SK-N-SH (cell line): ENCODE results near the gene CACNA2D3. TPM values are rescaled to one million over a fixed set of nuclear protein-coding genes. Genes with fewer than 3 reads are reported as not detected.

Source experiments
- CTCF ChIA-PET: fragments of 300-600, 350-600 bp; formaldehyde crosslinking; extraction: SDS; loops from one replicate; lab custom pipeline; 2021; lab: Yijun Ruan, JAX
- POLR2A ChIA-PET: fragments of 350-600 bp; sonication (Branson Sonifier 250); formaldehyde crosslinking; extraction: SDS; loops from one replicate; lab custom pipeline; 2020; ENCODE audit warnings: antibody characterized with exemption, inconsistent platforms; lab: Yijun Ruan, JAX
- DNase-seq: peaks from one replicate; pipeline ENCODE4 v3.0.0; 2012
- H2AFZ ChIP-seq: fragments of 200-600 bp; sonication (generic); 2 replicates; pipeline ENCODE4 v1.8.1; 2016; ENCODE audit warnings: antibody characterized with exemption, mild to moderate bottlenecking, low read depth
- H3F3A ChIP-seq: fragments of 200-600 bp; sonication (generic); replicated peaks from 2 replicates; pipeline ENCODE3; 2016; ENCODE audit warnings: antibody characterized with exemption, mild to moderate bottlenecking; ENCODE audit not compliant: insufficient read depth
- H3K27ac ChIP-seq, 2 experiments: fragments of 200-500 bp in 1 of 2; fragments of 200-600 bp in 1 of 2; sonication (Bioruptor generic) in 1 of 2; sonication (generic), shearing (Covaris generic) in 1 of 2; 2 replicates each; pipeline versions ENCODE4 v1.5.1 to v1.6.1; 2014 to 2016; ENCODE audit warnings: low read depth in 2 of 2, inconsistent platforms in 1 of 2, low read length in 1 of 2, mild to moderate bottlenecking in 1 of 2, mixed read lengths in 1 of 2
- H3K27me3 ChIP-seq: fragments of 200-600 bp; sonication (generic), shearing (Covaris generic); 2 replicates; pipeline ENCODE4 v1.6.1; 2016; ENCODE audit warnings: mixed run types; ENCODE audit not compliant: insufficient read depth
- H3K36me3 ChIP-seq, 2 experiments: fragments of 200-500 bp in 1 of 2; fragments of 200-600 bp in 1 of 2; sonication (Bioruptor generic) in 1 of 2; sonication (generic) in 1 of 2; replicated peaks in 1 of 2; 2 replicates each; pipeline versions ENCODE3 to v1.5.1; 2014 to 2016; ENCODE audit warnings: low read length in 1 of 2, mild to moderate bottlenecking in 1 of 2; ENCODE audit not compliant: insufficient read depth in 2 of 2, control insufficient read depth in 1 of 2
- H3K4me1 ChIP-seq, 2 experiments: fragments of 200-500 bp in 1 of 2; fragments of 200-600 bp in 1 of 2; sonication (Bioruptor generic) in 1 of 2; sonication (generic), shearing (Covaris generic) in 1 of 2; 2 replicates each; pipeline versions ENCODE4 v1.5.1 to v1.6.1; 2014 to 2016; ENCODE audit warnings: low read depth in 1 of 2, low read length in 1 of 2, mixed run types in 1 of 2; ENCODE audit not compliant: insufficient read depth in 2 of 2, control insufficient read depth in 1 of 2
- H3K4me2 ChIP-seq: fragments of 200-600 bp; sonication (generic), shearing (Covaris generic); 2 replicates; pipeline ENCODE4 v1.6.1; 2017; ENCODE audit warnings: mixed run types
- H3K4me3 ChIP-seq, 2 experiments: fragments of 200-500 bp in 1 of 2; fragments of 200-600 bp in 1 of 2; sonication (Bioruptor generic) in 1 of 2; sonication (generic), shearing (Covaris generic) in 1 of 2; 2 replicates each; pipeline versions ENCODE4 v1.5.1 to v1.8.1; 2014 to 2016; ENCODE audit warnings: low read depth in 2 of 2, inconsistent platforms in 1 of 2, low read length in 1 of 2, mild to moderate bottlenecking in 1 of 2, mixed read lengths in 1 of 2, moderate library complexity in 1 of 2
- H3K79me2 ChIP-seq: fragments of 200-600 bp; sonication (generic); 2 replicates; pipeline ENCODE4 v1.8.1; 2017; ENCODE audit warnings: mild to moderate bottlenecking; ENCODE audit not compliant: insufficient read depth
- H3K9ac ChIP-seq: fragments of 200-600 bp; sonication (generic); 2 replicates; pipeline ENCODE4 v1.6.1; 2017; ENCODE audit warnings: mixed run types
- H3K9me2 ChIP-seq: fragments of 200-600 bp; sonication (generic); 2 replicates; pipeline ENCODE4 v1.6.1; 2017; ENCODE audit warnings: mixed run types
- H3K9me3 ChIP-seq: fragments of 200-600 bp; sonication (generic); 2 replicates; pipeline ENCODE4 v1.6.1; 2017; ENCODE audit warnings: mixed run types, mild to moderate bottlenecking, moderate library complexity
- H4K20me1 ChIP-seq: fragments of 200-600 bp; sonication (generic); 2 replicates; pipeline ENCODE4 v1.6.1; 2017; ENCODE audit warnings: mild to moderate bottlenecking, mixed run types; ENCODE audit not compliant: insufficient read depth
- CHD2 ChIP-seq: fragments of 150-350 bp; IDR thresholded peaks from 2 replicates; pipeline ENCODE4 v1.6.1; 2018; ENCODE audit warnings: low read length; ENCODE audit not compliant: partially characterized antibody
- ELF1 ChIP-seq: IDR thresholded peaks from 2 replicates; pipeline ENCODE4 v1.4.0; 2012
- EP300 ChIP-seq, 2 experiments: IDR thresholded peaks; 2 replicates each; pipeline versions ENCODE4 v1.4.0 to v1.6.1; 2012; ENCODE audit warnings: borderline replicate concordance in 1 of 2, low read depth in 1 of 2, low read length in 1 of 2
- EZH2phosphoT487 ChIP-seq: fragments of 200-600 bp; sonication (generic); IDR thresholded peaks from 2 replicates; pipeline ENCODE4 v1.6.1; 2017; ENCODE audit warnings: low read depth, mixed run types, mild to moderate bottlenecking, antibody characterized with exemption, moderate library complexity, borderline replicate concordance
- FOSL2 ChIP-seq: IDR thresholded peaks from 2 replicates; pipeline ENCODE4 v1.4.0; 2012; ENCODE audit warnings: low read depth, mild to moderate bottlenecking, moderate library complexity, borderline replicate concordance
- FOXJ3 ChIP-seq: sonication (generic); formaldehyde crosslinking; IDR thresholded peaks from 2 replicates; pipeline ENCODE4 v1.5.1; 2020; ENCODE audit warnings: mild to moderate bottlenecking, missing genetic modification reagents
- FOXM1 ChIP-seq: IDR thresholded peaks from 2 replicates; pipeline ENCODE4 v1.4.0; 2012; ENCODE audit warnings: low read depth, mild to moderate bottlenecking
- GATA2 ChIP-seq: sonication (generic); formaldehyde crosslinking; IDR thresholded peaks from 2 replicates; pipeline ENCODE4 v1.5.0; 2020; ENCODE audit warnings: mild to moderate bottlenecking, missing genetic modification reagents
- JUND ChIP-seq: IDR thresholded peaks from 2 replicates; pipeline ENCODE4 v1.4.0; 2012
- MEF2A ChIP-seq: IDR thresholded peaks from 2 replicates; pipeline ENCODE4 v1.4.0; 2012; ENCODE audit warnings: low read depth, borderline replicate concordance
- MXI1 ChIP-seq: IDR thresholded peaks from 2 replicates; pipeline ENCODE4 v1.6.1; 2012; ENCODE audit warnings: mild to moderate bottlenecking, low read depth, low read length, improper control_type of control experiment
- PBX3 ChIP-seq: IDR thresholded peaks from 2 replicates; pipeline ENCODE4; 2012
- POLR2AphosphoS5 ChIP-seq: IDR thresholded peaks from 2 replicates; pipeline ENCODE4 v1.6.1; 2012; ENCODE audit warnings: low read depth, low read length
- RAD21 ChIP-seq: IDR thresholded peaks from 2 replicates; pipeline ENCODE4 v1.6.1; 2012; ENCODE audit warnings: mild to moderate bottlenecking, low read length
- RFX5 ChIP-seq: IDR thresholded peaks from 2 replicates; pipeline ENCODE4 v1.6.1; 2012; ENCODE audit warnings: mild to moderate bottlenecking, improper control_type of control experiment, low read length
- SIN3A ChIP-seq: IDR thresholded peaks from 2 replicates; pipeline ENCODE4 v1.6.1; 2012; ENCODE audit warnings: low read depth, mild to moderate bottlenecking, low read length, moderate library complexity, borderline replicate concordance
- SMC3 ChIP-seq: IDR thresholded peaks from 2 replicates; pipeline ENCODE4 v1.6.1; 2012; ENCODE audit warnings: low read depth, low read length, improper control_type of control experiment
- TCF12 ChIP-seq: IDR thresholded peaks from 2 replicates; pipeline ENCODE4 v1.4.0; 2012
- WGBS: methylation state at CpG from one replicate; pipeline ENCODE4 v1.1.6; 2017; ENCODE audit warnings: low lambda C conversion rate; 5-methylcytosine and 5-hydroxymethylcytosine counted together
- polyA plus RNA-seq, 3 experiments: library from polyadenylated mRNA; depleted of rRNA; stranded (reverse); fragments of >200 nt; gene quantifications; 2 replicates each; pipeline ENCODE4 v1.2.3, GENCODE V29; 2012

Gene CACNA2D3
- polyA plus RNA-seq, 1 of the 3 experiments (the other 2 are of a cell fraction) = 0.15 TPM

- Histone ChIP-seq H3K4me2 (no peak overlapping the region), H3K36me3 (no peaks in the 10 kb centered on the region), H3K4me3 (no peak overlapping the region), H3K27me3 (no peaks in the 10 kb centered on the region; the same call in 1 of the 2 replicates), H4K20me1 (no peaks in the 10 kb centered on the region), H3K9me2 (no peaks in the 10 kb centered on the region), H2AFZ (no peak overlapping the region), H3F3A (no peaks in the 10 kb centered on the region), H3K9me3 (no peaks in the 10 kb centered on the region), H3K9ac (no peak overlapping the region), H3K27ac (no peak overlapping the region), H3K4me1 (peaks cover 0 to 9% of the 10 kb centered on the region in 2 experiments; a peak in 1 of 4 replicates), H3K79me2 (no peaks in the 10 kb centered on the region)
- POLR2A ChIA-PET = no interaction called here
- 73% methylated on average over 4 of the region's 4 CpGs for WGBS
- DNase-seq = no peak
- TF ChIP-seq FOSL2 (no peak), TCF12 (no peak), JUND (no peak), EP300 (IDR thresholded peaks at IDR 0.05; ENCODE audit: borderline replicate concordance in 1 of 2, low read depth in 1 of 2, low read length in 1 of 2) (no peak), POLR2AphosphoS5 (no peak)
- TF ChIP-seq, all 33 proteins: peak for 0
- CTCF ChIA-PET = interaction anchor here (0.6 to 1.5 kb wide), 5 partner anchors 8 to 907 kb away, joined by 3 to 4 read pairs (median 3); no protein-coding TSS in a partner anchor
Measured at GRCh38 chr3:54846119-54846518, 723.8 kb downstream of the CACNA2D3 start.

- no peaks in the 10 kb centered on the region for H4K20me1 ChIP-seq
- ChIA-PET POLR2A (no interaction called here), CTCF (interaction anchor here (1.1 kb wide), 1 partner anchor 419 kb away, joined by 3 read pairs; no protein-coding TSS in a partner anchor)
- H3K4me2 ChIP-seq = no peak overlapping the region
- H3K27me3 ChIP-seq = no peaks in the 10 kb centered on the region; the same call in 1 of the 2 replicates
- DNase-seq = no peak
- TF ChIP-seq EP300 (IDR thresholded peaks at IDR 0.05; ENCODE audit: borderline replicate concordance in 1 of 2, low read depth in 1 of 2, low read length in 1 of 2) = no peak
- no peak for TF ChIP-seq MXI1
- no peak for TF ChIP-seq RFX5
- TF ChIP-seq JUND = no peak
- no peak for TF ChIP-seq SIN3A
- TF ChIP-seq GATA2 (CRISPR knock-in tag) = no peak
- TF ChIP-seq RAD21 = no peak
- TF ChIP-seq PBX3 = no peak
- TF ChIP-seq EZH2phosphoT487 = no peak
- TF ChIP-seq CHD2 = no peak
- TF ChIP-seq ELF1 = no peak
- no peak for TF ChIP-seq SMC3
- no peak for TF ChIP-seq FOXJ3 (CRISPR knock-in tag)
- TF ChIP-seq FOXM1 = no peak
- TF ChIP-seq MEF2A = no peak
- 68% methylated on average over 4 of the region's 4 CpGs for WGBS
- H3K9me3 ChIP-seq = no peaks in the 10 kb centered on the region
- H3K36me3 ChIP-seq = no peaks in the 10 kb centered on the region
- H3F3A ChIP-seq = no peaks in the 10 kb centered on the region
- no peaks in the 10 kb centered on the region for H3K79me2 ChIP-seq
- H3K4me3 ChIP-seq = no peak overlapping the region
- H3K4me1 ChIP-seq = peaks cover 0 to 3% of the 10 kb centered on the region in 2 experiments; a peak in 1 of 4 replicates
- H2AFZ ChIP-seq = no peak overlapping the region
- H3K9ac ChIP-seq = no peak overlapping the region
- no peak overlapping the region for H3K27ac ChIP-seq
- H3K9me2 ChIP-seq = no peaks in the 10 kb centered on the region
Measured at GRCh38 chr3:54847361-54847760, 725.0 kb downstream of the CACNA2D3 start.
